ENCODE data around the gene RRN3.
"Not testable (repeated sequence)": the region's sequence is repeated elsewhere in the genome, so short reads cannot be mapped to it uniquely, and the experiment has no call there.

DNA sequence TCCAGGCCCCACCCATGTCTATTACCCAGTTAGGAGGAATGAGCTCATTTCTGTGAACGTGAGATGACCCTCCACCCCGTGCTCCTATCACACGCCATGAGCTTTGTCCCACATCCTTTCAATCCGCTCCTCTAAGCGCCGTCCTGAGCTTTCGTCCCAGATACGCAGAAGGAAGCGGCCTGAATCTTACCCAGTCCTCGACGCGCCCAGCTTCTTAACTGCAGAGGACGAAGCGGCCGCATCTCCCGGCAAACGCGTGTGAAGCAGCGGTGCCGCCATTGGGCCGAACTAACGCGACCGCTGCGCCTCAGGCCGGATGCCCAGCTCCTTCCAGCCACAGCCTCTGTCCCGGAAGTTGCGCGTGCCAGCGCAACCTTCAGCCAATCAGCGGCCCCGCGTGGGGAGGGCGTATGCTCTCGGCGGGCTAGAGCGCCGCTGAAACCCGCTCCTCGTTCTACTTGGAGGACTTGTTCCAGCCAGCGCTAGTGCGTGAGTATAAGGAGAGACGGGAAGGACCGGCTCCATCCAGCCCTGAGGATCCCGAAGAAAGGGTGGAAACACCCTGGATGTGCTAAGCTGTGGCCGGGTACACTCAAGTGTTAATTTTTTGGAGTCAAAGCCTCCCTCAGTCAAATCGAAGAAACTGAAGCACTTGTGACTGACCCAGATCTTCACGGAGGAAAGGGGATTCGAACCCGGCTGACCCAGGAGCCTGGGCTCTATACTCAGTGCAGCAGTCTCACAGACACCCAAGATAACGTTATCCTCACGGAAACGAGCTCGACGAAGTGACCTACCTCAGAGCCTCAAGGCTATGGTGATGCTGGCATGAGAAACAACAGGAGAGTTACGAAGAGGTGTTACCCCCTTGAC is at the start of gene RRN3:
- TF ChIP-seq, protein P1, sequence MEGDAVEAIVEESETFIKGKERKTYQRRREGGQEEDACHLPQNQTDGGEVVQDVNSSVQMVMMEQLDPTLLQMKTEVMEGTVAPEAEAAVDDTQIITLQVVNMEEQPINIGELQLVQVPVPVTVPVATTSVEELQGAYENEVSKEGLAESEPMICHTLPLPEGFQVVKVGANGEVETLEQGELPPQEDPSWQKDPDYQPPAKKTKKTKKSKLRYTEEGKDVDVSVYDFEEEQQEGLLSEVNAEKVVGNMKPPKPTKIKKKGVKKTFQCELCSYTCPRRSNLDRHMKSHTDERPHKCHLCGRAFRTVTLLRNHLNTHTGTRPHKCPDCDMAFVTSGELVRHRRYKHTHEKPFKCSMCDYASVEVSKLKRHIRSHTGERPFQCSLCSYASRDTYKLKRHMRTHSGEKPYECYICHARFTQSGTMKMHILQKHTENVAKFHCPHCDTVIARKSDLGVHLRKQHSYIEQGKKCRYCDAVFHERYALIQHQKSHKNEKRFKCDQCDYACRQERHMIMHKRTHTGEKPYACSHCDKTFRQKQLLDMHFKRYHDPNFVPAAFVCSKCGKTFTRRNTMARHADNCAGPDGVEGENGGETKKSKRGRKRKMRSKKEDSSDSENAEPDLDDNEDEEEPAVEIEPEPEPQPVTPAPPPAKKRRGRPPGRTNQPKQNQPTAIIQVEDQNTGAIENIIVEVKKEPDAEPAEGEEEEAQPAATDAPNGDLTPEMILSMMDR (conservative IDR thresholded peaks at IDR 0.05; ENCODE audit: low read length) = not testable (repeated sequence)
- TF ChIP-seq EZH2phosphoT487 (IDR thresholded peaks at IDR 0.05; ENCODE audit: borderline replicate concordance, low read depth, low read length) = not testable (repeated sequence)
